Endothelial cell of umbilical vein (primary cell): ENCODE measurements around the gene NAP1L1. TPM values are rescaled to one million over a fixed set of nuclear protein-coding genes. Genes with fewer than 3 reads are reported as not detected.

Experiments used
- BruUV-seq: library from RNA; stranded (reverse); fragments of 400-500 nt; replicated peaks from 2 replicates; lab custom pipeline; 2021; lab: Mats Ljungman, UMichigan
- CTCF ChIA-PET: fragments of 300-600, 350-600 bp; sonication (Branson Sonifier 250); formaldehyde crosslinking; loops from one replicate; lab custom pipeline; 2021; ENCODE audit warnings: antibody characterized with exemption, inconsistent platforms; lab: Charles Lee
- POLR2A ChIA-PET: fragments of 300-600, 350-600 bp; sonication (Branson Sonifier 250); formaldehyde crosslinking; loops from one replicate; lab custom pipeline; 2021; ENCODE audit warnings: antibody characterized with exemption, inconsistent platforms; lab: Charles Lee
- DNase-seq: peaks from one replicate; pipeline ENCODE4 v3.0.0-alpha.2; 2011; ENCODE audit warnings: low read depth, low spot score
- FAIRE-seq: peaks from 2 replicates; lab custom pipeline; 2011; peaks lifted over from hg19 to GRCh38; lab: Jason Lieb, UNC
- H2AFZ ChIP-seq: 2 replicates; pipeline ENCODE4 v1.6.0; 2012; ENCODE audit warnings: low read depth, low read length, control low read depth, inconsistent platforms
- H3K27ac ChIP-seq: 2 replicates; pipeline ENCODE4 v1.5.1; 2011; ENCODE audit warnings: low read depth, mild to moderate bottlenecking, control low read depth, low read length, moderate library complexity; ENCODE audit not compliant: insufficient read depth
- H3K27me3 ChIP-seq, 2 experiments: 2 replicates each; pipeline versions ENCODE4 v1.6.0 to v1.6.1; 2011; ENCODE audit warnings: low read length in 2 of 2, mixed read lengths in 1 of 2; ENCODE audit not compliant: control insufficient read depth in 2 of 2, insufficient read depth in 2 of 2
- H3K36me3 ChIP-seq, 2 experiments: 2 replicates in 1 of 2; 3 replicates in 1 of 2; pipeline ENCODE4 v1.5.1; 2011; ENCODE audit warnings: low read length in 2 of 2, mild to moderate bottlenecking in 1 of 2, moderate library complexity in 1 of 2; ENCODE audit not compliant: control insufficient read depth in 2 of 2, insufficient read depth in 2 of 2; ENCODE audit errors: extremely low read depth in 1 of 2
- H3K4me1 ChIP-seq: 3 replicates; pipeline ENCODE4 v1.5.1; 2011; ENCODE audit warnings: mild to moderate bottlenecking, low read length; ENCODE audit not compliant: control insufficient read depth, insufficient read depth; ENCODE audit errors: extremely low read depth
- H3K4me2 ChIP-seq: 2 replicates; pipeline ENCODE4 v1.6.1; 2011; ENCODE audit warnings: low read length, control low read depth, mixed read lengths; ENCODE audit not compliant: insufficient read depth
- H3K4me3 ChIP-seq, 3 experiments: fragments of 200-600 bp in 1 of 3; sonication (generic), shearing (Covaris generic) in 1 of 3; replicated peaks in 1 of 3; 2 replicates each; pipeline ENCODE4 v1.5.1; 2011 to 2016; ENCODE audit warnings: control low read depth in 3 of 3, low read length in 3 of 3, mild to moderate bottlenecking in 2 of 3, inconsistent platforms in 1 of 3, low read depth in 1 of 3, moderate library complexity in 1 of 3; ENCODE audit not compliant: insufficient read depth in 1 of 3
- H3K79me2 ChIP-seq: 2 replicates; pipeline ENCODE4 v1.6.0; 2012; ENCODE audit warnings: low read length, inconsistent platforms; ENCODE audit not compliant: control insufficient read depth, insufficient read depth
- H3K9ac ChIP-seq: replicated peaks from 2 replicates; pipeline ENCODE3; 2011; ENCODE audit warnings: low read length, control low read depth; ENCODE audit not compliant: insufficient read depth; ENCODE audit errors: extremely low read depth
- H3K9me1 ChIP-seq: replicated peaks from 3 replicates; pipeline ENCODE4 v1.6.0; 2011; ENCODE audit warnings: mild to moderate bottlenecking, low read length; ENCODE audit not compliant: control insufficient read depth, insufficient read depth; ENCODE audit errors: extremely low read depth
- H3K9me3 ChIP-seq: replicated peaks from 2 replicates; pipeline ENCODE4 v1.5.1; 2012; ENCODE audit warnings: low read length, inconsistent platforms; ENCODE audit not compliant: control insufficient read depth, insufficient read depth
- H4K20me1 ChIP-seq: replicated peaks from 2 replicates; pipeline ENCODE3; 2011; ENCODE audit warnings: mild to moderate bottlenecking, low read length; ENCODE audit not compliant: control insufficient read depth, insufficient read depth; ENCODE audit errors: extremely low read depth
- CTCF ChIP-seq, 2 donors: IDR thresholded peaks; 1 replicate in 1 of 2; 2 replicates in 1 of 2; pipeline ENCODE4 v1.5.1; 2011; ENCODE audit warnings: low read length in 2 of 2, mild to moderate bottlenecking in 2 of 2, moderate library complexity in 2 of 2, control low read depth in 1 of 2, inconsistent platforms in 1 of 2, low read depth in 1 of 2; ENCODE audit not compliant: insufficient read depth in 1 of 2; ENCODE audit errors: extremely low read depth in 1 of 2
- EZH2 ChIP-seq: IDR thresholded peaks from 2 replicates; pipeline ENCODE4 v1.6.1; 2012; ENCODE audit warnings: borderline replicate concordance, low read depth, mild to moderate bottlenecking, moderate library complexity, low read length, inconsistent platforms; ENCODE audit not compliant: severe bottlenecking
- FOS ChIP-seq: IDR thresholded peaks from 2 replicates; pipeline ENCODE4 v1.6.1; 2011; ENCODE audit warnings: mild to moderate bottlenecking, low read length, moderate library complexity, borderline replicate concordance; ENCODE audit not compliant: insufficient read depth
- GATA2 ChIP-seq: IDR thresholded peaks from 2 replicates; pipeline ENCODE4 v1.7.0; 2011; ENCODE audit warnings: low read depth, mild to moderate bottlenecking, moderate library complexity, mixed read lengths, low read length; ENCODE audit not compliant: insufficient read length, insufficient read depth
- JUN ChIP-seq: IDR thresholded peaks from 2 replicates; pipeline ENCODE4 v1.6.1; 2011; ENCODE audit warnings: borderline replicate concordance, low read depth; ENCODE audit not compliant: insufficient read length, insufficient read depth
- MAX ChIP-seq: IDR thresholded peaks from 2 replicates; pipeline ENCODE4 v1.6.1; 2011; ENCODE audit not compliant: insufficient read depth, insufficient read length
- MYC ChIP-seq: IDR thresholded peaks from one replicate; pipeline ENCODE4 v1.6.1; 2011; ENCODE audit warnings: mild to moderate bottlenecking, low read depth, low read length
- POLR2A ChIP-seq: IDR thresholded peaks from 2 replicates; pipeline ENCODE4 v1.6.1; 2012; ENCODE audit warnings: low read depth, mild to moderate bottlenecking, control low read depth, low read length
- POLR2AphosphoS5 ChIP-seq: IDR thresholded peaks from 2 replicates; pipeline ENCODE4 v1.6.1; 2012; ENCODE audit warnings: low read depth, mild to moderate bottlenecking, control low read depth, low read length, moderate library complexity; ENCODE audit not compliant: insufficient read depth
- dilution Hi-C: fragments of 300-500 bp; cut with MboI; formaldehyde crosslinking; loops from one replicate; pipeline ENCODE4 v1.15.0; 2019; ENCODE audit warnings: low sequenced_read_pairs; ENCODE audit not compliant: extremely low pct_ligation_motif_present
- intact Hi-C: fragments of 100-400 bp; cut with micrococcal nuclease; formaldehyde crosslinking; loops from one replicate; pipeline ENCODE4 v1.10.0; 2022
- polyA plus RNA-seq, 4 experiments: library from polyadenylated mRNA; depleted of rRNA in 3 of 4; stranded (reverse) in 3 of 4; unstranded in 1 of 4; fragments of >200 nt; gene quantifications; 2 replicates each; pipeline versions ENCODE4 v1.2.1 to v1.2.3, GENCODE V29; 2011 to 2012; ENCODE audit warnings: missing spikeins in 1 of 4
- total RNA-seq: library from RNA; stranded (reverse); gene quantifications from 2 replicates; pipeline ENCODE4 v1.2.3, GENCODE V29; 2021

Gene NAP1L1
- total and polyA plus RNA-seq, 2 donors (not counting 3 experiments of a cell fraction or from before 2014, with no cell fraction given): 127 to 649 TPM

- H2AFZ ChIP-seq: peak overlapping the region; percentile 31
- no peak overlapping the region for H3K4me3 ChIP-seq
- POLR2A ChIA-PET: no interaction called here
- no TSS peak for BruUV-seq
- H3K9me3 ChIP-seq: no peaks in the 10 kb centered on the region
- DNase-seq (no peak), FAIRE-seq (no peak)
- H3K36me3 ChIP-seq: no peaks in the 10 kb centered on the region
- H3K4me1 ChIP-seq: peaks cover 18% of the 10 kb centered on the region
- H3K27me3 ChIP-seq: no peaks in the 10 kb centered on the region
- no peaks in the 10 kb centered on the region for H3K9me1 ChIP-seq
- H3K79me2 ChIP-seq: no peaks in the 10 kb centered on the region
- TF ChIP-seq JUN (no peak), MAX (no peak), POLR2AphosphoS5 (no peak), GATA2 (no peak), EZH2 (no peak), MYC (no peak), CTCF (IDR thresholded peaks at IDR 0.05; ENCODE audit: extremely low read depth in 1 of 2, insufficient read depth in 1 of 2, low read depth in 1 of 2, low read length in 2 of 2) (no peak), POLR2A (no peak), FOS (no peak)
- intact Hi-C loops: no loop called here
- no peaks in the 10 kb centered on the region for H4K20me1 ChIP-seq
- H3K9ac ChIP-seq: no peak overlapping the region
- no peak overlapping the region for H3K4me2 ChIP-seq
- no peak overlapping the region for H3K27ac ChIP-seq
- CTCF ChIA-PET: interaction anchor here (1.3 kb wide), 1 partner anchor 31 kb away, joined by 3 read pairs; no protein-coding TSS in a partner anchor
- dilution Hi-C loops: no loop called here
Observed at GRCh38 chr12:76119887-76120286, 35.4 kb upstream of the NAP1L1 start.
